HepG2 (cell line): Measurements from ENCODE around the gene COX6B1. TPM values are rescaled to one million over a fixed set of nuclear protein-coding genes. Genes with fewer than 3 reads are reported as not detected.
A peak's percentile ranks its signal among the peaks of the same experiment; 100 is the strongest.

Experiments
- BCL3 ChIP-seq: sonication (generic); formaldehyde crosslinking; IDR thresholded peaks from 2 replicates; pipeline ENCODE4 v1.5.1; 2020; ENCODE audit warnings: mild to moderate bottlenecking, missing genetic modification reagents, moderate library complexity
- GATA4 ChIP-seq: sonication (generic); IDR thresholded peaks from 2 replicates; pipeline ENCODE4 v1.6.1; 2016; ENCODE audit warnings: antibody characterized with exemption, low read depth, borderline replicate concordance
- KLF16 ChIP-seq, 2 experiments: sonication (generic) in 1 of 2; formaldehyde crosslinking in 1 of 2; IDR thresholded peaks; 2 replicates each; pipeline versions ENCODE4 v1.6.1 to v1.8.0; 2016 to 2023; ENCODE audit warnings: missing genetic modification reagents in 2 of 2, missing compliant biosample characterization in 1 of 2
- MED8 ChIP-seq: sonication (generic); formaldehyde crosslinking; IDR thresholded peaks from 2 replicates; pipeline ENCODE4 v1.8.1; 2023; ENCODE audit warnings: mild to moderate bottlenecking, missing genetic modification reagents; ENCODE audit not compliant: insufficient replicate concordance
- PITX1 ChIP-seq: sonication (generic); formaldehyde crosslinking; IDR thresholded peaks from 2 replicates; pipeline ENCODE4 v1.5.1; 2020; ENCODE audit warnings: mild to moderate bottlenecking, missing genetic modification reagents
- UBTF ChIP-seq: sonication (generic); formaldehyde crosslinking; IDR thresholded peaks from 2 replicates; pipeline ENCODE4 v1.4.0; 2020; ENCODE audit warnings: mild to moderate bottlenecking, missing genetic modification reagents
- ZNF205 ChIP-seq: IDR thresholded peaks from 2 replicates; pipeline ENCODE4 v1.6.1; 2018; ENCODE audit warnings: missing biosample characterization, missing genetic modification reagents
- ZNF230 ChIP-seq: sonication (generic); formaldehyde crosslinking; IDR thresholded peaks from 2 replicates; pipeline ENCODE4 v1.4.0; 2020; ENCODE audit warnings: mild to moderate bottlenecking, missing genetic modification reagents
- ZNF451 ChIP-seq: sonication (generic); formaldehyde crosslinking; IDR thresholded peaks from 2 replicates; pipeline ENCODE4 v1.5.0; 2020; ENCODE audit warnings: mild to moderate bottlenecking, missing genetic modification reagents
- ZNF609 ChIP-seq: sonication (generic); formaldehyde crosslinking; IDR thresholded peaks from 2 replicates; pipeline ENCODE4 v1.4.0; 2020; ENCODE audit warnings: mild to moderate bottlenecking, missing genetic modification reagents, borderline replicate concordance
- ZNF687 ChIP-seq: sonication (generic); formaldehyde crosslinking; IDR thresholded peaks from 2 replicates; pipeline ENCODE4 v1.5.1; 2020; ENCODE audit warnings: mild to moderate bottlenecking, missing genetic modification reagents, moderate library complexity
- ZNF766 ChIP-seq: sonication (generic); formaldehyde crosslinking; IDR thresholded peaks from 2 replicates; pipeline ENCODE4 v1.5.0; 2020; ENCODE audit warnings: missing genetic modification reagents, borderline replicate concordance
- polyA plus RNA-seq, 8 experiments: library from polyadenylated mRNA; depleted of rRNA in 3 of 8; stranded (reverse) in 7 of 8; unstranded in 1 of 8; fragments of >200 nt; fragmentation: Illumina TruSeq in 4 of 8; extraction: Trizol in 4 of 8; gene quantifications; 2 replicates each; pipeline versions ENCODE4 v1.2.1 to v1.2.3, GENCODE V29; 2011 to 2016; ENCODE audit warnings: low read depth in 4 of 8, missing spikeins in 1 of 8, mixed read lengths in 1 of 8; ENCODE audit not compliant: insufficient read depth in 1 of 8
- total RNA-seq, 5 experiments: library from RNA; depleted of rRNA; stranded (reverse); fragments of >200 nt; fragmentation: Illumina TruSeq; extraction: Trizol; gene quantifications; 2 replicates each; pipeline ENCODE4 v1.2.3, GENCODE V29; 2016; ENCODE audit warnings: low read depth in 1 of 5

COX6B1 gene
- total and polyA plus RNA-seq, 2 of the 13 experiments (the other 11 are each of a cell fraction or from before 2014, with no cell fraction given): 481 to 487 TPM

GRCh38 chr19:35643255-35644205 is 4.6 kb upstream of the COX6B1 start (continued):
- TF ChIP-seq MED8 (CRISPR knock-in tag): peak; percentile 40
- 0 out of 2 replicates have a peak, but pooled peaks have one; percentile 62 for TF ChIP-seq BCL3
- TF ChIP-seq KLF16 (CRISPR knock-in tag; IDR thresholded peaks at IDR 0.05): peak in 1 of 2 experiments; percentile 70; a peak in 2 of 4 replicates
- peak; percentile 29; the same call in 1 of the 2 replicates for TF ChIP-seq GATA4
- peak; percentile 45; the same call in 1 of the 2 replicates for TF ChIP-seq ZNF230
- TF ChIP-seq ZNF687: peak; percentile 96
- TF ChIP-seq PITX1 (CRISPR knock-in tag): peak; percentile 47; the same call in 1 of the 2 replicates
- TF ChIP-seq ZNF205 (CRISPR knock-in tag): 0 out of 2 replicates have a peak, but pooled peaks have one; percentile 42
- peak; percentile 91; the same call in 1 of the 2 replicates for TF ChIP-seq ZNF451 (CRISPR knock-in tag)
- TF ChIP-seq ZNF766: peak; percentile 84; the same call in 1 of the 2 replicates
- TF ChIP-seq ZNF609 (CRISPR knock-in tag): peak; percentile 37
- peak; percentile 89 for TF ChIP-seq UBTF (CRISPR knock-in tag)
